Karpas-422 (cell line): ENCODE data around the gene PRSS8. TPM values are rescaled to one million over a fixed set of nuclear protein-coding genes. Genes with fewer than 3 reads are reported as not detected.

Experiments
- DNase-seq: peaks from one replicate; pipeline ENCODE4 v3.0.0-alpha.2; 2015
- H2AFZ ChIP-seq: fragments of 200-600 bp; sonication (generic); 2 replicates; pipeline ENCODE4 v1.6.1; 2014; ENCODE audit warnings: antibody characterized with exemption, low read length, mixed read lengths
- H3K27ac ChIP-seq: fragments of 200-600 bp; sonication (generic); 2 replicates; pipeline ENCODE4 v1.5.1; 2014; ENCODE audit warnings: mild to moderate bottlenecking, low read length, moderate library complexity
- H3K27me3 ChIP-seq: fragments of 200-600 bp; sonication (generic); 2 replicates; pipeline ENCODE4 v1.6.1; 2014; ENCODE audit warnings: low read length, mixed read lengths
- H3K36me3 ChIP-seq: fragments of 200-600 bp; sonication (generic); 2 replicates; pipeline ENCODE4 v1.6.1; 2014; ENCODE audit warnings: low read length, mixed read lengths; ENCODE audit not compliant: insufficient read depth
- H3K4me1 ChIP-seq: fragments of 200-600 bp; sonication (generic); 2 replicates; pipeline ENCODE4 v1.6.1; 2014; ENCODE audit warnings: mild to moderate bottlenecking, low read length, mixed read lengths
- H3K4me2 ChIP-seq: fragments of 200-600 bp; sonication (generic); 2 replicates; pipeline ENCODE4 v1.6.1; 2014; ENCODE audit warnings: low read length, low read depth, mild to moderate bottlenecking; ENCODE audit not compliant: poor library complexity, severe bottlenecking
- H3K4me3 ChIP-seq: fragments of 200-600 bp; sonication (generic); 2 replicates; pipeline ENCODE4 v1.5.1; 2014; ENCODE audit warnings: mild to moderate bottlenecking, antibody characterized with exemption, low read length, mixed read lengths
- H3K79me2 ChIP-seq: fragments of 200-600 bp; sonication (generic); 2 replicates; pipeline ENCODE4 v1.6.1; 2014; ENCODE audit warnings: mild to moderate bottlenecking, low read length, mixed read lengths
- H3K9ac ChIP-seq: fragments of 200-600 bp; sonication (generic); 2 replicates; pipeline ENCODE4 v1.6.0; 2014; ENCODE audit warnings: low read length
- H3K9me2 ChIP-seq: fragments of 200-600 bp; sonication (generic), shearing (Covaris generic); replicated peaks from 2 replicates; pipeline ENCODE4 v1.6.0; 2014; ENCODE audit warnings: mild to moderate bottlenecking, low read length, moderate library complexity; ENCODE audit not compliant: insufficient read depth
- H3K9me3 ChIP-seq: fragments of 300-700, 200-600 bp; sonication (generic); 2 replicates; pipeline ENCODE4 v1.6.1; 2014; ENCODE audit warnings: low read length, mixed read lengths
- H4K20me1 ChIP-seq: fragments of 200-600 bp; sonication (generic); 2 replicates; pipeline ENCODE4 v1.6.1; 2014; ENCODE audit warnings: mild to moderate bottlenecking, antibody characterized with exemption, low read length, low read depth; ENCODE audit not compliant: insufficient read depth
- total RNA-seq: library from RNA; depleted of rRNA; stranded (reverse); fragments of >200 nt; shearing (Covaris generic); gene quantifications from 2 replicates; pipeline ENCODE4 v1.2.3, GENCODE V29; 2014; ENCODE audit warnings: low replicate concordance

The PRSS8 gene
- total RNA-seq, 1 experiment from 2014 or later, result not detected

DNA sequence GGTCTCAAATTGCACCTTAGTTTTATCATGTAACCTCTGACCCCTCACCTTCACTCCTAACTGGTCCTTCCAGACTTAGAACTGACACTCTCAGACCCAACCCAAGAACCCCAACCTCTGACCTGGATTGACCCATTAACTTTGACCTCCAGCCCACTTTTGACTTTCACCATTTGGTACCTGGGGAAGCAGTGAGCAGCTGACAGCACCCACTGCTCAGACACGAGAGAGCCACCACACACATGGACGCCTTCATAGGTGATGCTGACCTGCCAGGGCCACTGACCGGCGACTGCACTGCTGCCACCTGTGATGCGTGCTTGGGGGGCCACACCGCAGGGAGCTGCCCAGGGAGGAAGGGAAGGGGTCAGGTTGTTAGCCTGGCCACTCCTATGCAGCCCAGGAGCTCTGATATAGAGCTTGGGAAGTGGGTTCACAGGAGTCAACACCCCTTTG is 2.5 kb downstream of the PRSS8 start:
- Histone ChIP-seq H2AFZ (no peak overlapping the region), H3K9ac (no peak overlapping the region), H3K9me3 (no peaks in the 10 kb centered on the region), H4K20me1 (no peaks in the 10 kb centered on the region), H3K27ac (no peak overlapping the region), H3K79me2 (no peaks in the 10 kb centered on the region), H3K9me2 (no peaks in the 10 kb centered on the region), H3K4me1 (no peaks in the 10 kb centered on the region), H3K4me2 (no peak overlapping the region), H3K27me3 (no peaks in the 10 kb centered on the region), H3K4me3 (no peak overlapping the region), H3K36me3 (no peaks in the 10 kb centered on the region)
- no peak for DNase-seq

DNA sequence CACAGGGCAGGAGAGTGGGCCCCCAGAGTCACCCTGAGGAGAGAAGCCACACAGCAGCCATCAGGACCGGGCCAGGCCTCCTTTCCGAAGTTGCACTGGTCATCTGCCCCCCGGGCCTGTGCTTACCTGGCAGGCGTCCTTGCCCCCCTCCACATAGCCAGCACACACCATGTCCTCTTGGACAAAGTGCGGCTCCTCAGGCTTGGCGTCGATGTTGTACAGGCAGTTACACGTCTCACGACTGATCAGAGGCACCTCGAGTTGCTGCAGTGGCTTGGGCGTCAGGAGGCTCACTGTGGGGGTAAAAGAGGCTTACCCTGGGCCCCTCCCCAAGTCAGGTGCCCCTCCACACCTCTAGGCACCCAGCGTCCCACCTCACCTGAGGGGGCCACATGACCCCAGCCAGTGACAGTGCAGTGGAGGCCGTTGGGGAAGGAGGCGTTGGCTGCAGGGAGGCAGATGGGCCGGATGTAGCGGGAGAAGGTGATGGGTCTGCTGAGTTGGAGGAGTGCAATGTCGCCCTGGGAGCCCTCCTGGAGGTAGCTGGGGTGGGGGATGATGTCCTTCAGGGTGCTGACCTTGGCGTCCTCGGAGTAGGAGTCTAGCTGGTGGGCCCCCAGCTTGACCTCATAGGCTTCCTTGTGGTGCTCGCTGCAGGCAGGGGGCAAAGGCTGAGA is 3.1 kb downstream of the PRSS8 start:
- H3K27me3 ChIP-seq, result no peaks in the 10 kb centered on the region
- no peaks in the 10 kb centered on the region for H3K79me2 ChIP-seq
- no peak for DNase-seq
- no peak overlapping the region for H2AFZ ChIP-seq
- H3K9me2 ChIP-seq, result no peaks in the 10 kb centered on the region
- no peaks in the 10 kb centered on the region for H4K20me1 ChIP-seq
- H3K27ac ChIP-seq, result no peak overlapping the region
- no peak overlapping the region for H3K4me2 ChIP-seq
- no peak overlapping the region for H3K4me3 ChIP-seq
- H3K9ac ChIP-seq, result no peak overlapping the region
- no peaks in the 10 kb centered on the region for H3K36me3 ChIP-seq
- H3K9me3 ChIP-seq, result no peaks in the 10 kb centered on the region
- no peaks in the 10 kb centered on the region for H3K4me1 ChIP-seq

DNA sequence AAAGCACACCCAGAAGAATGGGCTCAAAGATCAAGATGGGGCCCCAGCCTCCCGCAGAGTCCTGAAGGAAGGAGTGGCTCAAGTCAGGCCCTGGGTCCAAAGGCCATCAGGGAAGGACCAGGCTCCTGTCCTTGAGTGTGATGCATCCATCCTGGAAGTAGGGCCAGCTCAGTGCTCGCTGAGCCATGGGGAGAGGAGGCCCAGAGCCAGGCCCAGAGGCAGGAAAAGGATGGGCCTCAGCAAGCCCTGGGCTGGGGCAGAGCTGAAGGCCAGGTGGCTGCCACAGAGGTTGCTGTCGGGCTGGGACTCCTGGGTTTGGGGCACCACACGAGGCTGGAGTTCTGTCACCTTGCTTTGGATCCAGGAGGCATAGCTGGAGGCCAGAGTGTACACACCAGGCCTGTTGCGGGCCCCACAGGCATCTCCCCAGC is 3.7 kb downstream of the PRSS8 start:
- Histone ChIP-seq H3K9me3 (no peaks in the 10 kb centered on the region), H4K20me1 (no peaks in the 10 kb centered on the region), H2AFZ (no peak overlapping the region), H3K79me2 (no peaks in the 10 kb centered on the region), H3K9ac (no peak overlapping the region), H3K9me2 (no peaks in the 10 kb centered on the region), H3K27me3 (no peaks in the 10 kb centered on the region), H3K27ac (no peak overlapping the region), H3K36me3 (no peaks in the 10 kb centered on the region), H3K4me3 (no peak overlapping the region), H3K4me2 (no peak overlapping the region), H3K4me1 (no peaks in the 10 kb centered on the region)
- no peak for DNase-seq

DNA sequence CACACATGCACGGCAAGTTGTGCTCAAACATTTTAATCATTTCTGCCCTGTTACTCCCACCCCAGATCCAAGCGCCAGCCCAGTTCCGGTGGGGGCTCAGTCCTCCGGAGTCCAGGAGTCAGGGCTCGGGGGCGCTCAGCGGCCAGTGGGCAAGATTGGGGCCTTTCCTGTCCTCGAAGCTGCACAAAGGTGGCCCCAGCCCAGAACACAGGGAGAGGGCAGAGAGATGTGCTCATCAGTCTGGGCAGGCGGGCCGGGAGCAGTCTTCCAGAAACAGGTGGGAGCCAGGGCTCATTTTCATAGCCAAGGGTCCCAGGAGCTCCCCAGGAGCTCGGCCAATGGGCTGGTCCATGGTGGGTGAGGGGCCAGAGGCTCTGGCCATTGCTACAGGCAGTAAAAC is 4.1 kb downstream of the PRSS8 start:
- Histone ChIP-seq H3K9me3 (no peaks in the 10 kb centered on the region), H3K4me2 (no peak overlapping the region), H3K27ac (no peak overlapping the region), H3K4me1 (no peaks in the 10 kb centered on the region), H3K36me3 (no peaks in the 10 kb centered on the region), H3K79me2 (no peaks in the 10 kb centered on the region), H3K4me3 (no peak overlapping the region), H3K9ac (no peak overlapping the region), H4K20me1 (no peaks in the 10 kb centered on the region), H3K27me3 (no peaks in the 10 kb centered on the region), H3K9me2 (no peaks in the 10 kb centered on the region), H2AFZ (no peak overlapping the region)
- no peak for DNase-seq

DNA sequence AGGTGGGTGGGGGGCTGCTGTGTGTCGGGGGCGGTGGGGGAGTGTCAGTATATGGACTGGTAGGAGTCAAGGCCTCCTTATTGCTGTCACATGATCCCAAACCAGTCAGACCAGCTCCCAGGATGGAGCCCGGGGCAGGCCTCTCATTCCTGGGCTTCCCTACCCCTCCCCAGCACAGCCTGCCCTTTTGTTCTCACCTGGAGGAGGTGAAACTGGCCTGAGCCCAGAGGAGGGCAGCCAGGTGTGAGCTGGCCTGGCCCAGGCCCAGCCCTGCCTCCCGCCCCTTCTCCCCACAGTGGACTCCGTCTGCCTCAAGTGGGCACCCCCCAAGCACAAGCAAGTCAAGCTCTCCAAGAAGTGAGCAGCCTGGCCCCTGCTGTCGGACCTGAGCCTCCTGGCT is 4.6 kb downstream of the PRSS8 start:
- H3K4me3 ChIP-seq, result no peak overlapping the region
- H3K27ac ChIP-seq, result no peak overlapping the region
- H3K79me2 ChIP-seq, result no peaks in the 10 kb centered on the region
- no peaks in the 10 kb centered on the region for H3K9me2 ChIP-seq
- DNase-seq, result no peak
- no peaks in the 10 kb centered on the region for H4K20me1 ChIP-seq
- no peaks in the 10 kb centered on the region for H3K4me1 ChIP-seq
- H3K9me3 ChIP-seq, result no peaks in the 10 kb centered on the region
- H3K27me3 ChIP-seq, result no peaks in the 10 kb centered on the region
- no peak overlapping the region for H3K4me2 ChIP-seq
- H3K9ac ChIP-seq, result no peak overlapping the region
- no peaks in the 10 kb centered on the region for H3K36me3 ChIP-seq
- H2AFZ ChIP-seq, result no peak overlapping the region

DNA sequence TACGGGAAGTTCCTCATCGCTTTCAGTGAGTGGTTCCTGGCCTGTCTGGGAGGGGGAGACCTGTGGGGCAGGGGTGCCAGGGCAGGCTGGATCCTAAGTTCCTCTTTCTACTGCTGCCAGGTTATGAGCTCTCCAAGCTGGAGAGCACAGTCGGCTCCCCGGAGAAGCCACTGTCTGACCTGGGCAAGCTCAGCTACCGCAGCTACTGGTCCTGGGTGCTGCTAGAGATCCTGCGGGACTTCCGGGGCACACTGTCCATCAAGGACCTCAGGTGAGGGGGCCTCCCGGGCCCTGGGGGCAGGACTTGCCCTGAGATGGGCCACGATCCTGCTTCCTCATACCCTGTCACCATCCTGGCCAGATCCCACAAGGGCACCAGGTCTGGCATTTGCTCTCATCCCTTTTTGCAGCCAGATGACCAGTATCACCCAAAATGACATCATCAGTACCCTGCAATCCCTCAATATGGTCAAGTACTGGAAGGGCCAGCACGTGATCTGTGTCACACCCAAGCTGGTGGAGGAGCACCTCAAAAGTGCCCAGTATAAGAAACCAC is 5.1 kb downstream of the PRSS8 start:
- Histone ChIP-seq H3K36me3 (no peaks in the 10 kb centered on the region), H3K9ac (no peak overlapping the region), H3K4me3 (no peak overlapping the region), H3K9me2 (no peaks in the 10 kb centered on the region), H3K27me3 (no peaks in the 10 kb centered on the region), H2AFZ (no peak overlapping the region), H3K4me2 (no peak overlapping the region), H3K27ac (no peak overlapping the region), H4K20me1 (no peaks in the 10 kb centered on the region), H3K79me2 (no peaks in the 10 kb centered on the region), H3K9me3 (no peaks in the 10 kb centered on the region), H3K4me1 (no peaks in the 10 kb centered on the region)
- DNase-seq, result no peak

DNA sequence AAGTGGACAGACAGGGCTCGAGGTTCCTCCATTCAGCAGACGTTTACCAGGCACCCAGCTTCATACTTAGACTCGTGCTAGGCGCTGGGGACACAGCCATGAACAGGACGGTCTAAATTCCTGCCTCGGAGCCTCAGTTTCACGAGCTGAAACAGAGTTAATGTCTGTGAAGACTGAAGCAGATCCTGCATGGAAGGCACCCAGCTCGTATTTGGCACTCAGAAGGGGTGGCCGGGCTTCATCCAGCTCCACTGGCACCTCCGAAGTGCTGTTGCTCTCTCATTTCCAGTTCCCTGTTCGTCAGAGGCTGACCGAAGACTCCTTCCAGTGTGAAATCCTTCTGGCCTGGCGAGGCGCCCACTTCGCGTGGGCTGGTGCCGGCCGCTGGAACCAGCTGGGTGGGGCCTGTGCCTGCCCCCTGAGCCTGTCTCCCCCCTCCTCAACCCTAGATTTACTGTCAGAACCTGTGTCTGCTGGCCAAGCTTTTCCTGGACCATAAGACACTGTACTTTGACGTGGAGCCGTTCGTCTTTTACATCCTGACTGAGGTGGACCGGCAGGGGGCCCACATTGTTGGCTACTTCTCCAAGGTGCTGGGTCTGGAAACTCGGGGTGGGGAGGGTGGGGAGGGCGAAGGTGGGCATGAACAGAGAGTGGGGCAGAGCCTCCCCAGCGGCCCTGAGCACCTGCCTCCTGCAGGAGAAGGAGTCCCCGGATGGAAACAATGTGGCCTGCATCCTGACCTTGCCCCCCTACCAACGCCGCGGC is 5.8 kb downstream of the PRSS8 start:
- no peak overlapping the region for H3K9ac ChIP-seq
- no peaks in the 10 kb centered on the region for H3K36me3 ChIP-seq
- no peaks in the 10 kb centered on the region for H3K79me2 ChIP-seq
- H3K27me3 ChIP-seq, result no peaks in the 10 kb centered on the region
- DNase-seq, result no peak
- H3K4me2 ChIP-seq, result no peak overlapping the region
- H2AFZ ChIP-seq, result no peak overlapping the region
- H3K4me3 ChIP-seq, result no peak overlapping the region
- H3K9me2 ChIP-seq, result no peaks in the 10 kb centered on the region
- H3K27ac ChIP-seq, result no peak overlapping the region
- no peaks in the 10 kb centered on the region for H3K9me3 ChIP-seq
- no peaks in the 10 kb centered on the region for H4K20me1 ChIP-seq
- H3K4me1 ChIP-seq, result no peaks in the 10 kb centered on the region

DNA sequence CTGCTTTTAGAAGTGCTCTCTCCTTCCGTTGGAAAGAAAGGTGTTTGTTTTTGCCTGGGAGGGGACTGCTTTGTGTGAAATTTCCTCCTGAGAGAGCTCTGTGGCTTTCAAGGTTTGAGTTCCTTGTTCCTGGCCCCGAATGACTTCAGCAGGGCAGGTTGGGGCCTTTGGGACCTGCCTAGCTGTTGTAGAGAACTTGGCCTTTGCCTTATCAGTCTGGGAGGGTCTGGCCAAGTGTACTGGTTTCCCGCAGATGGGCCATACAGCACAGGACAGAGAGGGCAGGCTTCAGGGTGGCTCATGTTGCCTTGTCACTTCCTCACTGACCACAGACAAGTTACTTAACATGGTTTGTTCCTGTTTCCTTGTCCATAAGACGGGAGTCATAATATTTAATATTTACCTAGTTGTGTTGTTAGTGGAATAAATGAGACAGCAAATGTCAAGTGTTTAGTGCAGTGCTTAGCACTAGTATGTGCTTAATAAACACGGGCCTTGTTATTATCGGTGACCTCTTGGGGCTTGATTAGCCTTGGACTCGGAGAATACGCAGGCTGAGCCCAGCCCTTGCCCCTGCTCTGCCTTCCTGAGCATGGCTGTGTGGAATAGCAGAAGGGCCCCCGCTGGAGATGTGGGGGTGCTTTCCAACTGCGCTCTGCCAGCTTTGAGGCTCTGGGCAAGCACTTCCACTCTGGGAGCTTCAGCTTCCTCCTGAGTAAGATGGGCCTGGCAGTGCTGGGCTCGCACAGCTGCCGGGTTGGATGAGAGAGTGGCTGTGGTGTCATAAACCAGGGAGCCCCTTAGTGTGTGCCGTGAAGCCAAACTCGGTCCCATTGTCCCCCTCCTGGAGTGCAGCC is 6.6 kb downstream of the PRSS8 start:
- Histone ChIP-seq H2AFZ (no peak overlapping the region), H4K20me1 (no peaks in the 10 kb centered on the region), H3K4me3 (no peak overlapping the region), H3K79me2 (no peaks in the 10 kb centered on the region), H3K36me3 (no peaks in the 10 kb centered on the region), H3K4me1 (no peaks in the 10 kb centered on the region), H3K4me2 (no peak overlapping the region), H3K9ac (no peak overlapping the region), H3K27ac (no peak overlapping the region), H3K27me3 (no peaks in the 10 kb centered on the region), H3K9me3 (no peaks in the 10 kb centered on the region), H3K9me2 (no peaks in the 10 kb centered on the region)
- no peak for DNase-seq
